Fibroblast of lung (primary cell): ENCODE measurements around the gene VTCN1. TPM values are rescaled to one million over a fixed set of nuclear protein-coding genes. Genes with fewer than 3 reads are reported as not detected.

Experiments used
- DNase-seq, 2 donors: peaks; one replicate each; pipeline versions ENCODE4 v3.0.0 to v3.0.0-alpha.2; 2010; ENCODE audit warnings: low read depth in 2 of 2
- H2AFZ ChIP-seq: 2 replicates; pipeline ENCODE4 v1.5.1; 2012; ENCODE audit warnings: low read length, control low read depth, inconsistent platforms
- H3K27ac ChIP-seq: 2 replicates; pipeline ENCODE4 v1.5.1; 2011; ENCODE audit warnings: low read length, control low read depth; ENCODE audit not compliant: insufficient read depth
- H3K27me3 ChIP-seq: 2 replicates; pipeline ENCODE4 v1.5.1; 2011; ENCODE audit warnings: mild to moderate bottlenecking, low read length; ENCODE audit not compliant: control insufficient read depth, insufficient read depth
- H3K36me3 ChIP-seq: 2 replicates; pipeline ENCODE4 v1.5.1; 2011; ENCODE audit warnings: low read length; ENCODE audit not compliant: control insufficient read depth, insufficient read depth
- H3K4me1 ChIP-seq: 2 replicates; pipeline ENCODE4 v1.5.1; 2011; ENCODE audit warnings: low read length; ENCODE audit not compliant: control insufficient read depth, insufficient read depth; ENCODE audit errors: extremely low read depth
- H3K4me2 ChIP-seq: 2 replicates; pipeline ENCODE4 v1.5.1; 2011; ENCODE audit warnings: low read length, control low read depth; ENCODE audit not compliant: insufficient read depth; ENCODE audit errors: extremely low read depth
- H3K4me3 ChIP-seq, 4 experiments: fragments of 200-600 bp in 1 of 4; sonication (generic) in 1 of 4; replicated peaks in 1 of 4; 2 replicates each; pipeline ENCODE4 v1.5.1; 2011 to 2016; ENCODE audit warnings: low read length in 4 of 4, low read depth in 3 of 4, mild to moderate bottlenecking in 3 of 4, control low read depth in 2 of 4, inconsistent platforms in 1 of 4, mixed read lengths in 1 of 4; ENCODE audit not compliant: insufficient read depth in 1 of 4; ENCODE audit errors: control extremely low read depth in 1 of 4
- H3K79me2 ChIP-seq: 2 replicates; pipeline ENCODE4 v1.5.1; 2012; ENCODE audit warnings: mild to moderate bottlenecking, low read length, inconsistent platforms; ENCODE audit not compliant: control insufficient read depth, insufficient read depth
- H3K9ac ChIP-seq: 2 replicates; pipeline ENCODE4 v1.5.1; 2011; ENCODE audit warnings: mild to moderate bottlenecking, low read length, control low read depth; ENCODE audit not compliant: insufficient read depth
- H3K9me3 ChIP-seq: 2 replicates; pipeline ENCODE4 v1.5.1; 2012; ENCODE audit warnings: low read depth, low read length; ENCODE audit not compliant: control insufficient read depth, insufficient read depth
- H4K20me1 ChIP-seq: 2 replicates; pipeline ENCODE4 v1.5.1; 2011; ENCODE audit warnings: low read length; ENCODE audit not compliant: control insufficient read depth, insufficient read depth; ENCODE audit errors: extremely low read depth
- CTCF ChIP-seq, 2 donors: IDR thresholded peaks in 1 of 2; conservative IDR thresholded peaks in 1 of 2; 1 replicate in 1 of 2; 2 replicates in 1 of 2; pipeline ENCODE4 v1.5.1; 2011 to 2012; ENCODE audit warnings: low read length in 2 of 2, control low read depth in 1 of 2, inconsistent platforms in 1 of 2, low read depth in 1 of 2, mild to moderate bottlenecking in 1 of 2
- EZH2 ChIP-seq: IDR thresholded peaks from 2 replicates; pipeline ENCODE4 v1.5.1; 2012; ENCODE audit warnings: low read length, control low read depth, mild to moderate bottlenecking; ENCODE audit errors: missing control alignments
- polyA plus RNA-seq, 2 donors: library from polyadenylated mRNA; depleted of rRNA in 1 of 2; stranded (reverse) in 1 of 2; unstranded in 1 of 2; fragments of >200 nt; gene quantifications; 2 replicates each; pipeline ENCODE4 v1.2.1, GENCODE V29; 2011 to 2012; ENCODE audit warnings: missing spikeins in 1 of 2
- total RNA-seq: library from RNA; depleted of rRNA; stranded (reverse); fragments of >200 nt; gene quantifications from 2 replicates; pipeline ENCODE4 v1.2.1, GENCODE V29; 2014

Gene VTCN1
- total and polyA plus RNA-seq, 2 donors (not counting 1 experiment from before 2014, with no cell fraction given): 0.03 TPM; not detected in 1

- Histone ChIP-seq H3K9me3 (no peaks in the 10 kb centered on the region), H3K4me1 (peaks cover 15% of the 10 kb centered on the region), H3K4me3 (no peak overlapping the region), H3K27ac (peak overlapping the region; percentile 85), H4K20me1 (no peaks in the 10 kb centered on the region), H3K27me3 (no peaks in the 10 kb centered on the region), H2AFZ (no peak overlapping the region), H3K4me2 (peak overlapping the region; percentile 54), H3K9ac (no peak overlapping the region), H3K36me3 (no peaks in the 10 kb centered on the region), H3K79me2 (no peaks in the 10 kb centered on the region)
- no peak for TF ChIP-seq EZH2
- peak; percentile 84 to 97 for DNase-seq
Measured at GRCh38 chr1:117146575-117147340, 64.0 kb downstream of the VTCN1 start.

- H3K9me3 ChIP-seq: no peaks in the 10 kb centered on the region
- no peak for DNase-seq
- H3K79me2 ChIP-seq: no peaks in the 10 kb centered on the region
- no peaks in the 10 kb centered on the region for H4K20me1 ChIP-seq
- H3K4me1 ChIP-seq: peaks cover 15% of the 10 kb centered on the region
- no peak overlapping the region for H3K4me3 ChIP-seq
- TF ChIP-seq EZH2: no peak
- no peak for TF ChIP-seq CTCF (conservative IDR thresholded peaks at IDR 0.05 in 1 of 2, IDR thresholded peaks at IDR 0.05 in 1 of 2; ENCODE audit: low read depth in 1 of 2, low read length in 2 of 2)
- H3K27me3 ChIP-seq: no peaks in the 10 kb centered on the region
- H3K9ac ChIP-seq: no peak overlapping the region
- no peak overlapping the region for H2AFZ ChIP-seq
- H3K4me2 ChIP-seq: no peak overlapping the region
- no peaks in the 10 kb centered on the region for H3K36me3 ChIP-seq
- H3K27ac ChIP-seq: no peak overlapping the region
Measured at GRCh38 chr1:117146072-117146471, 64.7 kb downstream of the VTCN1 start.

GRCh38 chr1:117143871-117144270 lies 66.9 kb downstream of the VTCN1 start:
- Histone ChIP-seq H4K20me1 (no peaks in the 10 kb centered on the region), H3K9me3 (no peaks in the 10 kb centered on the region), H2AFZ (no peak overlapping the region), H3K27ac (no peak overlapping the region), H3K4me1 (peaks cover 15% of the 10 kb centered on the region), H3K9ac (no peak overlapping the region), H3K4me3 (no peak overlapping the region), H3K36me3 (no peaks in the 10 kb centered on the region), H3K4me2 (no peak overlapping the region), H3K79me2 (no peaks in the 10 kb centered on the region), H3K27me3 (no peaks in the 10 kb centered on the region)
- TF ChIP-seq EZH2 (no peak), CTCF (conservative IDR thresholded peaks at IDR 0.05 in 1 of 2, IDR thresholded peaks at IDR 0.05 in 1 of 2; ENCODE audit: low read depth in 1 of 2, low read length in 2 of 2) (no peak)
- peak in 1 of 2 donors; percentile 33 for DNase-seq
